GM12865 (cell line): ENCODE results near the gene SNRPD3.

ENCODE experiments used
- DNase-seq: peaks from one replicate; pipeline ENCODE4 v3.0.0; 2010; ENCODE audit warnings: low read depth
- H3K4me3 ChIP-seq: 2 replicates; pipeline ENCODE4 v1.5.1; 2011; ENCODE audit warnings: mild to moderate bottlenecking, low read depth, low read length, control low read depth
- TF ChIP-seq, protein P1 (sequence below): IDR thresholded peaks from 2 replicates; pipeline ENCODE4 v1.5.1; 2011; ENCODE audit warnings: low read length, control low read depth, low read depth, inconsistent platforms; ENCODE audit not compliant: insufficient read depth; ENCODE audit errors: missing control alignments

Gene SNRPD3

DNA sequence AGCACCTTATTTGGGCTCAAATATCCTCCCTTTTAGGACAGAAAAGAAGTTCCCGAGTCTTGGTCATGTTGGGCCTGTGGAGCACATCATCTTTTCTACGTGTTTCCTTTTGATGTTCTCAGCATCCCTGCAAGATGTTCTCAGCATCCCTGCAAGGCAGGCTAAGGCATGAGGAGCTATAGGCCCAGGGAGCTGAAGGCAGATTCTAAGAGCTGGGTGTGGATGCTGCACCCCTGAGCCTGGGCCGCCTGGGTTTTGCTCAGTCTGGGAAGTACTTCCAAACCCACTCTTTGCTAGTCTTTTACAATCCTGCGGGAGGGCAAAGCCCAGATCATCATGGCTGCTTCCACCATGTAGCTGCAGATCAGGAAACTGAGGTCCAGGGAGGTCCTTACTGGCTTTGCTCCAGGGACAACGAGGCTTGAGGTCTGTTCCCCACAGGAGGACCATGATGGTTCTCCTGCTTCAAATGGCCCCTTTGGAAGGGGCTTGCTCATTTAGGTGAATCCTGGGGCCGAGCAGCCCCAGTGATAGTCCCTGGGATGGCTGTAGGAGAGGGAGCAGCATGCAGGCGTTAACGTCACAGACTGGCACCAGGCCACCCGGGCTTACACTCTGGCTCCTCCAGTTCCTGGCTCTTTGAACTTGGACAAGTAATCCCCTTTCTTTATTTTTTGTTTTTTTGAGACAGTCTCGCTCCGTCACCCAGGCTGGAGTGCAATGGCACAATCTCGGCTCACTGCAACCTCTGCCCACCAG lies 26.4 kb downstream of the SNRPD3 start:
- DNase-seq = no peak
- no peak overlapping the region for H3K4me3 ChIP-seq
- TF ChIP-seq, protein P1, sequence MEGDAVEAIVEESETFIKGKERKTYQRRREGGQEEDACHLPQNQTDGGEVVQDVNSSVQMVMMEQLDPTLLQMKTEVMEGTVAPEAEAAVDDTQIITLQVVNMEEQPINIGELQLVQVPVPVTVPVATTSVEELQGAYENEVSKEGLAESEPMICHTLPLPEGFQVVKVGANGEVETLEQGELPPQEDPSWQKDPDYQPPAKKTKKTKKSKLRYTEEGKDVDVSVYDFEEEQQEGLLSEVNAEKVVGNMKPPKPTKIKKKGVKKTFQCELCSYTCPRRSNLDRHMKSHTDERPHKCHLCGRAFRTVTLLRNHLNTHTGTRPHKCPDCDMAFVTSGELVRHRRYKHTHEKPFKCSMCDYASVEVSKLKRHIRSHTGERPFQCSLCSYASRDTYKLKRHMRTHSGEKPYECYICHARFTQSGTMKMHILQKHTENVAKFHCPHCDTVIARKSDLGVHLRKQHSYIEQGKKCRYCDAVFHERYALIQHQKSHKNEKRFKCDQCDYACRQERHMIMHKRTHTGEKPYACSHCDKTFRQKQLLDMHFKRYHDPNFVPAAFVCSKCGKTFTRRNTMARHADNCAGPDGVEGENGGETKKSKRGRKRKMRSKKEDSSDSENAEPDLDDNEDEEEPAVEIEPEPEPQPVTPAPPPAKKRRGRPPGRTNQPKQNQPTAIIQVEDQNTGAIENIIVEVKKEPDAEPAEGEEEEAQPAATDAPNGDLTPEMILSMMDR = no peak

DNA sequence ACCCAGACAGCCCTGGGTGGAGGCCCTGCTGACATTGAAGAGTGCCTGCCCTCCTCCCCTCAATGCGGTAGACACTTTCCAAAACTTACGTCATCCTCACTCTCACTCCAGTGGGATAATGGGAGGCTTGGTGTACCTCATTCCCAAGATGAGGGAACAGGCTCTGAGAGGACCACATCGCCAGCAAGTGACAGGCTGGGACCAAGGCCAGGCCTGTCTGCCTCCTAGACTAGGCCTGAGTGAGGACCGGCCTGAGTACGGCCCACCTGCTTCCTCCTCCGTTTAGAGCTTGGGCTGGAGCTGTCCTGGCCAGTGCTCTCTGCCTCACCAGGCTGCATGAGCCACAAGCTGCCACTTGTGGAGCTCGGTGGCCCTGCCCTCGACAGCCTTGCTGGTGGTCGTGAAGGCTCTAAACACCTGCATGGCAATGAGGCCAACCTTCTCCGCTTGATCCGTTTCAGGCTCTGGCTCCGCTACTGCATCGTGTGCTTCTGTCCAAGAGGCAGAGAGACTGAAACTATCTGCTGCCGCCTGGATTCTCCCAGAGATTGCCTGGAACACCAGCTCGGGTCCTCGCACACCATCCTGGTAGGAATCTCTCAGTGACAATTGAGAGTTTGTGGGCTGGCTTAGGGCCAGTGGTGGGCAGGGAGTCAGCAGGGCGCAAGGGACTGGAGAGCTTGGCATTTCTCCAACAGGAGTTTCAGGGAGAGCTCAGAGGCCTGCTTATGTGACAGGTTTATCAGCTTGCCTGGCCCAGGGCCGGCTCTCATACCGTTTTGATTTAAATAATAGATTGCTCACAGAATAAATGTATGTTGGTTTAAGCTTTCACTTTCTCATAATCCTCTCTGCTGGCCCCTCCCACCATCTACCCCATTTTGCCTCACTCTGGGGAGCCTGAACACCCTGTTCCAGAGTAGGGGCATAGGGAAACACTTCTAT lies 27.7 kb downstream of the SNRPD3 start:
- DNase-seq = no peak
- H3K4me3 ChIP-seq = no peak overlapping the region
- TF ChIP-seq, protein P1 = no peak

DNA sequence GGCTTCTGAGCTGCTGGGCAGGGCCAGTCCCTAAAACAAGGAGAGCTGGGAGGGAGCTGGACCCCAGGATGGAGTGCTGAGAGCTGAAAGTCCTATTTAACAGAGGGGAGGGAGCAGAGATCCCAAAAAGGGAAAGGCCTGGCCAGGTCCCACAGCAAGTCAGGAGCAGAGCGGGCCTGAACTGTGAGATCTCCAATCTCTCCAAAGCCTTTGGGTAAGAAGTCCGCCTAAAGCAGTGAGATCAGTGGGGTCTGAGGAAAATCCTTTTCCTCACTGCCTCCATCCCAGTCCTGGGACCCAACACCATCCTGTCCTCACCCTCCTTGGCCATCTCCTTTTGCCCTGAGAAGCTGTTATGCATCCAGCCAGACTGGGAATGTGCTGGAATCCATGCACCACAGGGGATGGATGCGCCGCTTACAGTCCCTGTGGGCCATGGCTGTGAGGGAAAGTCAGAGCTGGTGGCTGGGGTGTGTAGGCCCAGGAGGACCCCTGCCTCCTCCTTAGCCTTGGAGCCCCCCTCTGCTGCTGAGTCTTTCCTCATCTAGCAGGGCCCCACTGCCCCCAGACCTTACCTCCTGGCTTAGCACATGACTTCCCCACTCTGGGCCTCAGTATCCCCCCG lies 28.5 kb downstream of the SNRPD3 start:
- TF ChIP-seq, protein P1 = no peak
- no peak overlapping the region for H3K4me3 ChIP-seq
- no peak for DNase-seq

DNA sequence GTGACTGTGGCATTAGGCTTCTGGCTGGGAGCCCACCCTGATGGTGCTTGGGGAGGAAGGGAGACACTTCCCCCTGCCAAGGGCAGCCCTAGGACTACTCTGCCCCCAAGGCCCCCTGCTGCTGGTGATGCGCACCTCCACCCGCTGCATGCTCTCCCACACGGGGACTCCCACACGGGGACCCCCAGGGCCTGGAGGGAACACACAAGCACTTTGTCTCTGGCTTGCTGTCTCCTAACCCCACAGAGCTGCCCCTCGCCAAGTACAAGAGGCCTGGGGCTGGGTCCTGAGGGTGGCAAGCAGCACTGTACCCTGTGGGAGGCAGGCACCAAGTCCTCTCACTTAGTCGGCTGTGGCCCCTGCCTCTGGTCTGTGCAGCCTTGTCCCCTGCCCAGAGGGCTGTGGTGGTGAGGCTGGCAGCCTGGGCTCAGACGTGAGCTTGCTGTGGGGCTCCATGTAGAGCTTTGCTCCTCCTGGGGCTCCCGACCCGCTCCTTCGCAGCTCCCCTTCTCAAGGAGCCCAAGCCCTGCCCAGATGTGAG lies 29.1 kb downstream of the SNRPD3 start:
- TF ChIP-seq, protein P1 = no peak
- H3K4me3 ChIP-seq = no peak overlapping the region
- no peak for DNase-seq

DNA sequence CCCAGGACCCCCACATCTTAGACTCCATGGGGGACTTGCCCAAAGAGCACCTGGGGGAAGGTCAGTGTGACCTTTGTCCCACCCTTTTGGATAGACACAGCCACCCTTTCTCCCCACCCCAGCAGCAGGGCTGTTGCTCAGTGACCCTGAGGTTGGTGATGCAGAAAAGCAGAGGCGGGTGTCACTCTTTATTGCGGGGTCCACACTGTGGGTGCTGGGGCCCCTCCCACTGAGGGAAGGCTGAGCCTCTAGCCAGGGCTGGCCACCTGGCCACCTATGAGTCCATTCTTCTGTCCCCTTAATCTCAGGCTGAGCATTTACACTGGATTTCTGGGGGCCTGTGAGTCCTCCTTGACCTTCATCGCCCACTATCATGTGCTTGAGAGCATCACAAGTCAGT lies 29.7 kb downstream of the SNRPD3 start:
- DNase-seq = no peak
- TF ChIP-seq, protein P1 = no peak

DNA sequence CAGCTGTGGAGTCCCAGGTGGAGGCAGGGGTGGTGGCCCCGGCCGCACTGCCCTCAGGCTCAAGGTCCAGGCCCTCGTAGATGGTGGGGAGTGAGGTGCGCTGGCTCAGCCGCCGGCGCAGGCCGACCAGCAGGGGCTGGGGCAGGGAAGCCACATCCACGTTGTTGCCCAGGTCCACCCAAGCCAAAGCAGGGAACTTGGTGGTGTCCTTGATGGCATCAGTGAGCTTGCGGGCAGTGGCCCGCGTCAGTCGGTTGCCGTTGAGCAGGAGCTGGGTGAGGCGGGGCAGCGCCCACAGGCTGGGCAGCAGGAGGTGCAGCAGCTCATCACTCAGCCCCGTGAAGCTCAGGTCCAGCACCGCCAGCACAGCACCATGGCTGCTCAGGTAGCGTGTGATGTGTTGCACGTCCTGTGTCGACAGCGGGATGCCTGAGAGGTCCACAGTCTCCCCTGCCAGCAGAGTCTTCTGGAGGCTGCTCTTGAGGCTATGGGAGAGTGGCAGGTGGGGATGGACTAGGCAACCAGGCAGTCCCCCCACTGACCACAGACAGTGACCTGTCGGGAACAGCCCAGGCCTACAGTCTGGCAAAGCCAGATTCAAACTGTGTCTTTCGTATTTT lies 30.2 kb downstream of the SNRPD3 start:
- H3K4me3 ChIP-seq = no peak overlapping the region
- TF ChIP-seq, protein P1 = no peak
- DNase-seq = no peak

More for the DNA sequence above, 29.7 kb downstream of the SNRPD3 start:
- H3K4me3 ChIP-seq = no peak overlapping the region
